Measurements from ENCODE around the gene RNF213. TPM values are rescaled to one million over a fixed set of nuclear protein-coding genes. Genes with fewer than 3 reads are reported as not detected.

Gene RNF213
- total and polyA plus RNA-seq, 2 of the 8 experiments (the other 6 are each of a cell fraction or from before 2014, with no cell fraction given) = 33.8 to 62.8 TPM

DNA sequence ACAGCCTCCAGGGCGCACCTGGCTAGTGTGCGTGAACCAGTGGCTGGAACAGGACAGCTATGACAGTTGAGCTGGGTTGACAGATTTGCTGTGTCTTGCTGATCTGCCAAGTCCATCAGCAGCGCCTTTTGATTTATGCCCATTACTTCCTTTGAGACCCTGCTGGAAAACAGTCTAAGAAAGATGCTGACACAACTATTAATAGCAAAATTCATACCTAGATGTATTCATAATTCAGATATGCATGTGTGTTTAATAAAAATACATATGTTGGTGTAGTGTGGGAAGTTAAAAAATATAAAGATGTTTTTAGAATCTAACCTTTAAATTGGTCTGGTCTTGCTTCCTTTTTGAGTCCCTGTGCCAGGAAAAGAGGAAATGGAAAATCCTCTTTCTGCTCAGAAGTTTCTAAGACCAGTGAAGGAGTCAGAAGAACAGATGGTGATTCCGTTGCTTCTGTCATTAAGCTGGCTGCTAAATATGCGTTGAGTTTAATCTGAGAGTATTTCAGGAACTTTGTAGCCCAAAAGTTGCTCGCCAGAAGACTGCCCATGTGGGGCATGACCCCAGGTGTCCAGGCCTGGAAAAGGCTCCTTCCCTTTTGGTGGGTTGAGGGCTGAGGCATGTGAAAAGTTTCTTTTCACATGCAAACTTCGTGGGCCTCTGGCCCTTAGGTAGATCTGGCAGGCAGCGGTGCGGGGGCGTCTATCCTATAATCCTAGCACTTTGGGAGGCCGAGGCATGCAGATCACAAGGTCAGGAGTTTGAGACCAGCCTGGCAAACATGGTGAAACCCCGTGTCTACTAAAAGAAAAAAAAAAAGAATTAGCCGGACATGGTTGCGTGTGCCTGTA lies 114.3 kb downstream of the RNF213 start:
- H4K20me1 ChIP-seq (replicated peaks in 1 of 2; ENCODE audit: control insufficient read depth in 1 of 2, insufficient read depth in 2 of 2, low read length in 2 of 2) = peaks cover 1 to 2% of the 10 kb centered on the region in 2 experiments
- H3K9ac ChIP-seq (replicated peaks in 1 of 4; ENCODE audit: extremely low read depth in 1 of 4, low read depth in 3 of 4, low read length in 3 of 4) = no peak overlapping the region
- no peak overlapping the region for H4K5ac ChIP-seq (ENCODE audit: insufficient read length, low read depth, low read length)
- FAIRE-seq (no peak), DNase-seq (ENCODE audit: low read depth in 1 of 2, low spot score in 2 of 2) (no peak)
- no peak overlapping the region for H2BK120ac ChIP-seq (replicated peaks; ENCODE audit: low read depth, low read length)
- H2BK12ac ChIP-seq (ENCODE audit: low read depth, low read length) = no peak overlapping the region
- H3K9me3 ChIP-seq (ENCODE audit: insufficient read depth in 2 of 2, low read depth in 1 of 2, low read length in 1 of 2) = no peaks in the 10 kb centered on the region
- no peak overlapping the region for H3K4me3 ChIP-seq (ENCODE audit: extremely low read depth in 1 of 4, insufficient read depth in 2 of 4, low read depth in 3 of 4, low read length in 4 of 4)
- no peaks in the 10 kb centered on the region for H3K27me3 ChIP-seq (replicated peaks in 1 of 4; ENCODE audit: control insufficient read depth in 3 of 4, extremely low read depth in 1 of 4, insufficient read depth in 3 of 4, low read length in 3 of 4)
- no peak overlapping the region for H3K27ac ChIP-seq (ENCODE audit: low read depth, low read length)
- no peak overlapping the region for H3K18ac ChIP-seq (ENCODE audit: extremely low read depth, low read length)
- peak overlapping the region in 1 of 2 experiments; percentile 29; a peak in 2 of 4 replicates for H3K4me2 ChIP-seq (ENCODE audit: insufficient read depth in 1 of 2, low read depth in 2 of 2, low read length in 2 of 2)
- ChIA-PET CTCF (ENCODE audit: partially characterized antibody) (interaction anchor here (0.7 to 5.5 kb wide), 4 partner anchors 12 to 26 kb away, joined by 3 to 53 read pairs (median 3); no protein-coding TSS in a partner anchor), POLR2A (ENCODE audit: partially characterized antibody) (no interaction called here)
- no peaks in the 10 kb centered on the region for H3K23me2 ChIP-seq (ENCODE audit: low read depth, low read length)
- H4K91ac ChIP-seq (replicated peaks; ENCODE audit: insufficient read length, low read length) = no peak overlapping the region
- peaks cover 0 to 4% (median 0%) of the 10 kb centered on the region in 4 experiments; a peak in 3 of 7 replicates for H3K4me1 ChIP-seq (replicated peaks in 1 of 4; ENCODE audit: control insufficient read depth in 3 of 4, insufficient read depth in 4 of 4, low read length in 3 of 4)
- WGBS, 2 experiments (ENCODE audit: extremely low coverage in 1 of 2, insufficient coverage in 1 of 2, insufficient read length in 1 of 2, insufficient replicate concordance in 2 of 2, low coverage in 1 of 2, low lambda C conversion rate in 2 of 2, missing lambda C conversion rate in 1 of 2) = 78% methylated on average over 12 of the region's 14 CpGs; no CpG with 5 or more reads in 1 of the 2 experiments
- H2BK15ac ChIP-seq (ENCODE audit: low read length) = no peak overlapping the region
- no peak overlapping the region for H2AK5ac ChIP-seq (ENCODE audit: low read depth, low read length)
- TF ChIP-seq SRF (IDR thresholded peaks at IDR 0.05; ENCODE audit: low read depth, low read length) (no peak), MAFK (IDR thresholded peaks at IDR 0.05; ENCODE audit: low read depth, low read length) (no peak), BRCA1 (IDR thresholded peaks at IDR 0.05; ENCODE audit: low read depth, low read length) (no peak), ZNF274 (IDR thresholded peaks at IDR 0.05; ENCODE audit: borderline replicate concordance, extremely low read depth, low read length) (no peak)
- H4K8ac ChIP-seq (ENCODE audit: extremely low read depth, insufficient read depth, low read length) = no peak overlapping the region
- H2BK5ac ChIP-seq (ENCODE audit: low read depth, low read length) = no peak overlapping the region; the same call in 1 of the 2 replicates
- H3K79me1 ChIP-seq (ENCODE audit: low read depth, low read length) = no peaks in the 10 kb centered on the region
- H3K14ac ChIP-seq (ENCODE audit: insufficient read length) = no peak overlapping the region
- no peak overlapping the region for H2BK20ac ChIP-seq (ENCODE audit: low read length)
- peaks cover 10 to 74% (median 39%) of the 10 kb centered on the region in 4 experiments for H3K36me3 ChIP-seq (ENCODE audit: control insufficient read depth in 2 of 4, insufficient read depth in 4 of 4, low read length in 3 of 4)
- no peak overlapping the region for H2AFZ ChIP-seq (ENCODE audit: low read length)
- H3K79me2 ChIP-seq (ENCODE audit: control insufficient read depth in 1 of 2, insufficient read depth in 2 of 2, low read length in 2 of 2) = no peaks in the 10 kb centered on the region
- H3K56ac ChIP-seq (replicated peaks; ENCODE audit: insufficient read length, low read depth, low read length) = no peak overlapping the region
- H3K23ac ChIP-seq (ENCODE audit: insufficient read length) = no peak overlapping the region
- H3K4ac ChIP-seq (replicated peaks; ENCODE audit: insufficient read length, low read depth, low read length) = no peak overlapping the region

All from H1 (cell line).